ENCODE data around the gene TRIM29.

DNA sequence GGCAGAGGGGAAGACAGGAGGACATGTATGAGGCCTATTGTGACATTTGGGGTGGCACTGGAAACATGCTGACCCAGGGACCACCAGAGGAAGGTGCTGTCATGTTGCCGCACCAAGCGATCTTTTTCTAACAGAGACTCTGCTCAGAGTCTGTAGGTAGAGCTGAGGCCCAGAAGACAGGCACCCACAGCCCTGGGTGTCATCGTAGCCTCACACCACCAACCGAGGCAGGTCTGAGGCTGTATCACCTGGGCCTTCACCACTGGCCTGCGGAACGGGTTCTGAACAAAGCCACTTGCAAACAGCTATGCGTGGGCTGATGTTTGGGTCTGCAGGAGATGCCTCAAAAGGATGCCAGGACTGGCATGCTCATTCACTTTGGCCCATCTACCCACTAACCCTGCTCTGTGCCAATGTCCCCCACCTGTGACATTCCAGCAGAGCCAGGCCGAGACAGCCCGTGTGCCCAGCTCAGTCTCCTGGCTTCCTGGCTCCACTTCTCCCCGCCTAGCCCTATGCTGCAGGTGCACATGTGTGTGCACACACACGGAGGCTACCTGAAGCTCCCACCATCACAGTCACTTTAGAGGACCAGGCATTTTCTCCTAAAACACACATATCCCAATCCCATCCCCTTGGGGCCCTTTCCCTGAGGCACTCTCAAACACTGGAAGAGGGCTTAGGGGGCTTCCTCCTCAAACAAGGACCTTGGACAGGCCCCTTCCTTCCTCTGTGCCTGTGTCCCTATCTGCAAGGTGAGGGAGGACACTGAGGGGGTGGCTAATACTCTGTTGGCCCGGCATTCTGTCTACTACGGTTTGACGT is 3.6 kb downstream of the TRIM29 start:
- TF ChIP-seq NR2C2 (IDR thresholded peaks at IDR 0.05; ENCODE audit: borderline replicate concordance, control insufficient read depth, insufficient read length, low read depth) (no peak), SUZ12 (IDR thresholded peaks at IDR 0.05; ENCODE audit: unreplicated experiment) (no peak), RB1 (IDR thresholded peaks at IDR 0.05; ENCODE audit: borderline replicate concordance) (no peak), REST (IDR thresholded peaks at IDR 0.05; ENCODE audit: low read depth, low read length) (no peak)
- TF ChIP-seq, protein P1, sequence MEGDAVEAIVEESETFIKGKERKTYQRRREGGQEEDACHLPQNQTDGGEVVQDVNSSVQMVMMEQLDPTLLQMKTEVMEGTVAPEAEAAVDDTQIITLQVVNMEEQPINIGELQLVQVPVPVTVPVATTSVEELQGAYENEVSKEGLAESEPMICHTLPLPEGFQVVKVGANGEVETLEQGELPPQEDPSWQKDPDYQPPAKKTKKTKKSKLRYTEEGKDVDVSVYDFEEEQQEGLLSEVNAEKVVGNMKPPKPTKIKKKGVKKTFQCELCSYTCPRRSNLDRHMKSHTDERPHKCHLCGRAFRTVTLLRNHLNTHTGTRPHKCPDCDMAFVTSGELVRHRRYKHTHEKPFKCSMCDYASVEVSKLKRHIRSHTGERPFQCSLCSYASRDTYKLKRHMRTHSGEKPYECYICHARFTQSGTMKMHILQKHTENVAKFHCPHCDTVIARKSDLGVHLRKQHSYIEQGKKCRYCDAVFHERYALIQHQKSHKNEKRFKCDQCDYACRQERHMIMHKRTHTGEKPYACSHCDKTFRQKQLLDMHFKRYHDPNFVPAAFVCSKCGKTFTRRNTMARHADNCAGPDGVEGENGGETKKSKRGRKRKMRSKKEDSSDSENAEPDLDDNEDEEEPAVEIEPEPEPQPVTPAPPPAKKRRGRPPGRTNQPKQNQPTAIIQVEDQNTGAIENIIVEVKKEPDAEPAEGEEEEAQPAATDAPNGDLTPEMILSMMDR (IDR thresholded peaks at IDR 0.05 in 2 of 3, conservative IDR thresholded peaks at IDR 0.05 in 1 of 3; ENCODE audit: control insufficient read depth in 2 of 3, extremely low read depth in 1 of 3, insufficient read depth in 1 of 3, low read depth in 3 of 3, low read length in 3 of 3), result no peak
- TF ChIP-seq, protein P2, sequence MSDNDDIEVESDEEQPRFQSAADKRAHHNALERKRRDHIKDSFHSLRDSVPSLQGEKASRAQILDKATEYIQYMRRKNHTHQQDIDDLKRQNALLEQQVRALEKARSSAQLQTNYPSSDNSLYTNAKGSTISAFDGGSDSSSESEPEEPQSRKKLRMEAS (IDR thresholded peaks at IDR 0.05; ENCODE audit: low read depth, low read length), result no peak
